ENCODE data around the gene LUC7L.
A peak's percentile ranks its signal among the peaks of the same experiment; 100 is the strongest.
"Not testable (repeated sequence)": the region's sequence is repeated elsewhere in the genome, so short reads cannot be mapped to it uniquely, and the experiment has no call there.

The LUC7L gene

GRCh38 chr16:178668-179015, 50.6 kb downstream of the LUC7L start:
- no peak for DNase-seq

GRCh38 chr16:177981-178667, 51.1 kb downstream of the LUC7L start:
- no peak for DNase-seq

- DNase-seq: peak; percentile 100
These were observed 51.8 kb downstream of the LUC7L start for GRCh38 chr16:177394-177822.

GRCh38 chr16:176477-177382, 52.5 kb downstream of the LUC7L start, which contains the start of gene HBA1:
HBA1 (plus strand) TSS chr16:176680; CDS start chr16:176717, 37 bp downstream.
- not testable (repeated sequence) for DNase-seq

- not testable (repeated sequence) for DNase-seq
These were observed 53.2 kb downstream of the LUC7L start for GRCh38 chr16:176006-176405.

GRCh38 chr16:175011-175949, 54.0 kb downstream of the LUC7L start:
- no peak for DNase-seq

- not testable (repeated sequence) for DNase-seq
These were observed 55.1 kb downstream of the LUC7L start for GRCh38 chr16:173928-174769.

- DNase-seq: not testable (repeated sequence)
These were observed 55.9 kb downstream of the LUC7L start for GRCh38 chr16:173211-173854.

GRCh38 chr16:172374-172941, 56.8 kb downstream of the LUC7L start, which contains the start of gene HBA2:
HBA2 (plus strand) TSS chr16:172876; CDS start chr16:172913, 37 bp downstream.
- not testable (repeated sequence) for DNase-seq

GRCh38 chr16:170788-171187, 58.5 kb downstream of the LUC7L start:
- no peak for DNase-seq

- not testable (repeated sequence) for DNase-seq
These were observed 59.2 kb downstream of the LUC7L start for GRCh38 chr16:170088-170507.

- no peak for DNase-seq
These were observed 60.2 kb downstream of the LUC7L start for GRCh38 chr16:169014-169413.

GRCh38 chr16:168424-168823, 60.8 kb downstream of the LUC7L start:
- no peak for DNase-seq

- no peak for DNase-seq
These were observed 62.0 kb downstream of the LUC7L start for GRCh38 chr16:167122-167690.

GRCh38 chr16:166375-167121, 62.7 kb downstream of the LUC7L start:
- no peak for DNase-seq

- no peak for DNase-seq
These were observed 63.5 kb downstream of the LUC7L start, which contains the start of gene HBM for GRCh38 chr16:165539-166374. HBM (plus strand) TSS chr16:165978; CDS start chr16:165998, 20 bp downstream.

- no peak for DNase-seq
These were observed 64.3 kb downstream of the LUC7L start for GRCh38 chr16:164827-165538.

Measured in DMS 273 treated with DMSO at 0.1 percent for 48 hours (cell line).